ENCODE data around the gene NLRC3.

Gene NLRC3

GRCh38 chr16:3546986-3547682, 30.1 kb downstream of the NLRC3 start:
- no peaks in the 10 kb centered on the region for H3K36me3 ChIP-seq (ENCODE audit: insufficient read depth, low read length)
- no peak overlapping the region for H2AFZ ChIP-seq (ENCODE audit: low read length, unreplicated experiment)
- H3K4me3 ChIP-seq (ENCODE audit: low read depth, low read length) = no peak overlapping the region
- peaks cover 8% of the 10 kb centered on the region for H3K4me1 ChIP-seq (ENCODE audit: control insufficient read depth, insufficient read depth, low read length, unreplicated experiment)
- peaks cover 17% of the 10 kb centered on the region; the same call in 1 of the 2 replicates for H3K27me3 ChIP-seq (ENCODE audit: insufficient read depth, low read length)
- no peaks in the 10 kb centered on the region for H3K79me2 ChIP-seq (ENCODE audit: control insufficient read depth, insufficient read depth, low read length, unreplicated experiment)
- no peak overlapping the region for H3K27ac ChIP-seq (ENCODE audit: low read depth, low read length)

DNA sequence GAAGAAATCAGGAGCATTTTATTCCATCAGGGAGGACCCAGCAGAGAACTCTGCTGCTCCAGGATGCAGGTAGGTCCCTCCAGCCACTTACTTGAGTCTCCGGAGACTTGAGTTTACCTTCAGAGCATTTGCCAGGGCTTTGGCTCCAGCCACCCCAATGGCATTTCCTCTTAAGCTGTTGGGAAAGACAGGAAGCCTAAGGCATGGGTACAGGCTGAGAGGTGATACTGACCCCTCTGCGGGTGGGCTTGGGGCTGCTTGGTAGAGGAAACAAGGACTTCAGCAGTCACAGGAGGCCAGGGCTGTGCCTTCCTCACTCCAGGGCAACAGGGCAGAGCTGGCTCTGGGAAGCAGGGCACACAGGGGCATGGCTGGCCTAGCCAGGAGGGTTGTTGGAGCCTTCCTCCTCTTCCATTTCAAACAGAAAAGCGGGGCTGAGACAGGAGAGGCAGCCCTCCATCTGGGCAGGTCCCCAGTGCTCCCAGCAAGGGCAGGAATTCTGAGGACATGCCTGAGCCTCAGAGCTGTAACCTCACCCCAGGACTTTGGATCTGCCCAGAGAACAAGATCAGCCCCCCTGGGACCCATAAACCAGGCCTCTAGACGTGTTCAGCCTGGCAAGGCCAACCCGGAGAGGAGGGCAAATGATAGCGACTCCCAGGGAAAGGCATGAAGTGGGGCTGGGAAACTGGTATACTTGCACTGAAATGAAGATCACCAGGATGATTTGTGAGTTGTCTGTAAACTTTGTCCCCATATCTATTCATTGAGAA, 34.4 kb downstream of the NLRC3 start:
- peaks cover 8% of the 10 kb centered on the region for H3K4me1 ChIP-seq (ENCODE audit: control insufficient read depth, insufficient read depth, low read length, unreplicated experiment)
- no peak overlapping the region for H3K4me3 ChIP-seq (ENCODE audit: low read depth, low read length)
- no peaks in the 10 kb centered on the region for H3K27me3 ChIP-seq (ENCODE audit: insufficient read depth, low read length)
- no peaks in the 10 kb centered on the region for H3K36me3 ChIP-seq (ENCODE audit: insufficient read depth, low read length)
- H3K27ac ChIP-seq (ENCODE audit: low read depth, low read length) = no peak overlapping the region
- no peaks in the 10 kb centered on the region for H3K79me2 ChIP-seq (ENCODE audit: control insufficient read depth, insufficient read depth, low read length, unreplicated experiment)
- no peak overlapping the region for H2AFZ ChIP-seq (ENCODE audit: low read length, unreplicated experiment)

DNA sequence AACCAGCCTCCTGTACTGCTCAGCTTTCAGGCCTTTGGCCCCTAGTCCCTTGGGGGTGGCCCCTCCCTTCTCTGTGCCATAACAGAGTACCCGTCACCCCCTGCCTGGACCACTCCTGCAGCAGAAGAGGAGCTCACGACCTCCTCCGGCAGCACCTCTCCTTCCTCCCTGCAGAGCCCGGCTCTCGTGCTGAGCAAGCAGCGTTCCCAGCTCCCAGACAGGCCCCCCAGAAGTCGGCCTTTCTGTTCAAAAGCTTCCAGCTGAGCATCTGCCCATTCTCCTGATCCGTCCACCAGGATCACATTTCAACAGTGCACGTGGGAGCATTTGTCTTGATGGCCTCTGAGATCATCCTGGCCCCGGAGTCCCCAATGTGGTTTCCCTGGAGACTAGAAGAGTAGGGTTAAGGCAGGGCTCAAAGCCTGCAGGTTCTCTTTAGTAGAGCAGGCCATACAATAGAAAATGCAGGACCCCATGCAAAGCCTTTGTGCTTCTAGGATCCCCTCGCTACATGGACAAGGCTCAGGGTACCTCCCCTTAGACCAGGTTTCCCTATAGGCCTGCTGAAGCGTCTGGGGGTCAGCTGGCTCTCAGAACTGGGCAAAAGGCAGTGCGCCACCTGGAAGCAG, 35.6 kb downstream of the NLRC3 start:
- H3K36me3 ChIP-seq (ENCODE audit: insufficient read depth, low read length) = 0 out of 2 replicates have a peak, but pooled peaks cover 3% of the 10 kb centered on the region
- no peak overlapping the region for H2AFZ ChIP-seq (ENCODE audit: low read length, unreplicated experiment)

DNA sequence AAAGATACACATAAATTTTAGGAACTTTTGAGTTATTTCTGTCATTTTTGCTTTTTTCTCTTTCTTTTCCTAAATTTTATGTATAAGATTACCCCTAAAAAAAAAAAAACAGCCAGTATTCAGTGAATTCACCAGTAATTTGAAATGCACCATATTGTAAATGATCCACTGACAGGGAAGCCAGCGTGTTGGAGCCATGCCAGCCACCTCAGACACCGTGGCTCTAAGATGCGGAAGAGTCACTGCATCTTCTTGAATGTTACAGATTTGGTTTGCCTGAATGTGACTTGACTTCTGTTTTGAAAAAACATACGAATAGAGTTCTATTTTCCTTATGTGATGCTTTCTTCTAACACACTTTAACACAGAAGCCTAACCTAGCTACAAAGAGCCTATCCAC, 39.0 kb downstream of the NLRC3 start:
- no peak overlapping the region for H3K27ac ChIP-seq (ENCODE audit: low read depth, low read length)
- H3K36me3 ChIP-seq (ENCODE audit: insufficient read depth, low read length) = 0 out of 2 replicates have a peak, but pooled peaks cover 7% of the 10 kb centered on the region

More for the DNA sequence above, 35.6 kb downstream of the NLRC3 start:
- peaks cover 8% of the 10 kb centered on the region for H3K4me1 ChIP-seq (ENCODE audit: control insufficient read depth, insufficient read depth, low read length, unreplicated experiment)
- no peaks in the 10 kb centered on the region for H3K79me2 ChIP-seq (ENCODE audit: control insufficient read depth, insufficient read depth, low read length, unreplicated experiment)
- no peaks in the 10 kb centered on the region for H3K27me3 ChIP-seq (ENCODE audit: insufficient read depth, low read length)
- H3K4me3 ChIP-seq (ENCODE audit: low read depth, low read length) = no peak overlapping the region
- H3K27ac ChIP-seq (ENCODE audit: low read depth, low read length) = no peak overlapping the region

DNA sequence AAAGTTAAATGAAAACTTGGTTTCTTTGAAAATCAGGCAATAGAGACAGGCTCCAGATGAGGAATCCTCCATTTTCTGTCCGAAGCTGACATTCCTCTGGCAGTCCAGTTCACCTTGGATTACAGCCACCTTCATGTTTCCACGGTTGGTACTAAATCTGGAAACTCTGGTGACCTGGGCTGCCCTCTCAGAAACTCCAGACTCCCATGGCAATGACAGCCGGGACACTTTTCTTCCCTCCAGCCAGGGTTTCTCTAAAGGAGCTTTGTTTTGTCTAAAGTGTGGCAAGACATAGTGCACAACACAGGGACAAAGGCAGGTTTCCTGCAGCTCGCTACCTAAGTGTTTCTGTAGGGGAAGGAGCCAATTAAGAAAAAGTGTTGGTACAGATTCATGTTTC, 40.4 kb downstream of the NLRC3 start:
- Histone ChIP-seq H3K27ac (ENCODE audit: low read depth, low read length) (no peak overlapping the region), H3K36me3 (ENCODE audit: insufficient read depth, low read length) (0 out of 2 replicates have a peak, but pooled peaks cover 11% of the 10 kb centered on the region), H3K27me3 (ENCODE audit: insufficient read depth, low read length) (no peaks in the 10 kb centered on the region), H3K4me1 (ENCODE audit: control insufficient read depth, insufficient read depth, low read length, unreplicated experiment) (no peaks in the 10 kb centered on the region), H3K4me3 (ENCODE audit: low read depth, low read length) (no peak overlapping the region), H2AFZ (ENCODE audit: low read length, unreplicated experiment) (no peak overlapping the region), H3K79me2 (ENCODE audit: control insufficient read depth, insufficient read depth, low read length, unreplicated experiment) (no peaks in the 10 kb centered on the region)

More for the DNA sequence above, 39.0 kb downstream of the NLRC3 start:
- H3K79me2 ChIP-seq (ENCODE audit: control insufficient read depth, insufficient read depth, low read length, unreplicated experiment) = no peaks in the 10 kb centered on the region
- H3K4me1 ChIP-seq (ENCODE audit: control insufficient read depth, insufficient read depth, low read length, unreplicated experiment) = peaks cover 8% of the 10 kb centered on the region
- no peak overlapping the region for H2AFZ ChIP-seq (ENCODE audit: low read length, unreplicated experiment)
- no peaks in the 10 kb centered on the region for H3K27me3 ChIP-seq (ENCODE audit: insufficient read depth, low read length)
- H3K4me3 ChIP-seq (ENCODE audit: low read depth, low read length) = no peak overlapping the region

GRCh38 chr16:3536271-3536731, 40.9 kb downstream of the NLRC3 start:
- H3K36me3 ChIP-seq (ENCODE audit: insufficient read depth, low read length) = 0 out of 2 replicates have a peak, but pooled peaks cover 11% of the 10 kb centered on the region
- H3K4me1 ChIP-seq (ENCODE audit: control insufficient read depth, insufficient read depth, low read length, unreplicated experiment) = no peaks in the 10 kb centered on the region
- no peaks in the 10 kb centered on the region for H3K27me3 ChIP-seq (ENCODE audit: insufficient read depth, low read length)
- H2AFZ ChIP-seq (ENCODE audit: low read length, unreplicated experiment) = no peak overlapping the region
- no peak overlapping the region for H3K27ac ChIP-seq (ENCODE audit: low read depth, low read length)
- no peaks in the 10 kb centered on the region for H3K79me2 ChIP-seq (ENCODE audit: control insufficient read depth, insufficient read depth, low read length, unreplicated experiment)
- no peak overlapping the region for H3K4me3 ChIP-seq (ENCODE audit: low read depth, low read length)

DNA sequence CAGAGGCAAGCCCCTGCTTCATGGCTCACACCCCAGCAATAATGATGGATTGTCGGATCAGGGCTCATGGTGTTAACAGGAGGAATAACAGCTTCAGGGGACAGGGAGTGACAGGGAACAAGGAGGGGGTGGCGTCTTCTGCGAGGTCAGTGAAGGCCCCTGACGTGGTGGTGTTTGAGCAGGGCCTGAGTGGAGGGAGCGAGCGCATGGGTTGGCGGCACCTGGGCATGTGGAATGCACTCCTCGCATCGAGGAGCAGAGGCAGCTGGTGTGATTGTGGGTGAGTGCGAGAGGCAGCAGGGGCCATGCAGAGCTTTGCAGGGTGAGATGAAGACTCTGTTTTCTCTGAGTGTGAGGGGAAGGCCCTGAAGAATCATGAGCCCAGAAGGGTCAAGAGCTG, 43.1 kb downstream of the NLRC3 start:
- Histone ChIP-seq H3K36me3 (ENCODE audit: insufficient read depth, low read length) (0 out of 2 replicates have a peak, but pooled peaks cover 11% of the 10 kb centered on the region), H3K4me3 (ENCODE audit: low read depth, low read length) (no peak overlapping the region), H2AFZ (ENCODE audit: low read length, unreplicated experiment) (no peak overlapping the region), H3K4me1 (ENCODE audit: control insufficient read depth, insufficient read depth, low read length, unreplicated experiment) (no peaks in the 10 kb centered on the region), H3K79me2 (ENCODE audit: control insufficient read depth, insufficient read depth, low read length, unreplicated experiment) (no peaks in the 10 kb centered on the region), H3K27me3 (ENCODE audit: insufficient read depth, low read length) (no peaks in the 10 kb centered on the region), H3K27ac (ENCODE audit: low read depth, low read length) (no peak overlapping the region)

GRCh38 chr16:3532741-3533140, 44.5 kb downstream of the NLRC3 start:
- Histone ChIP-seq H3K27ac (ENCODE audit: low read depth, low read length) (no peak overlapping the region), H3K4me1 (ENCODE audit: control insufficient read depth, insufficient read depth, low read length, unreplicated experiment) (no peaks in the 10 kb centered on the region), H2AFZ (ENCODE audit: low read length, unreplicated experiment) (no peak overlapping the region), H3K27me3 (ENCODE audit: insufficient read depth, low read length) (no peaks in the 10 kb centered on the region), H3K79me2 (ENCODE audit: control insufficient read depth, insufficient read depth, low read length, unreplicated experiment) (no peaks in the 10 kb centered on the region), H3K4me3 (ENCODE audit: low read depth, low read length) (no peak overlapping the region), H3K36me3 (ENCODE audit: insufficient read depth, low read length) (0 out of 2 replicates have a peak, but pooled peaks cover 11% of the 10 kb centered on the region)

GRCh38 chr16:3530371-3530914, 46.8 kb downstream of the NLRC3 start:
- Histone ChIP-seq H3K27me3 (ENCODE audit: insufficient read depth, low read length) (no peaks in the 10 kb centered on the region), H3K36me3 (ENCODE audit: insufficient read depth, low read length) (0 out of 2 replicates have a peak, but pooled peaks cover 5% of the 10 kb centered on the region), H3K79me2 (ENCODE audit: control insufficient read depth, insufficient read depth, low read length, unreplicated experiment) (no peaks in the 10 kb centered on the region), H3K27ac (ENCODE audit: low read depth, low read length) (no peak overlapping the region), H3K4me3 (ENCODE audit: low read depth, low read length) (no peak overlapping the region), H3K4me1 (ENCODE audit: control insufficient read depth, insufficient read depth, low read length, unreplicated experiment) (no peaks in the 10 kb centered on the region), H2AFZ (ENCODE audit: low read length, unreplicated experiment) (no peak overlapping the region)

- Histone ChIP-seq H3K36me3 (ENCODE audit: insufficient read depth, low read length) (0 out of 2 replicates have a peak, but pooled peaks cover 5% of the 10 kb centered on the region), H3K4me3 (ENCODE audit: low read depth, low read length) (no peak overlapping the region)
Observed at GRCh38 chr16:3529175-3529574, 48.0 kb downstream of the NLRC3 start.

More at GRCh38 chr16:3529175-3529574, 48.0 kb downstream of the NLRC3 start:
- Histone ChIP-seq H2AFZ (ENCODE audit: low read length, unreplicated experiment) (no peak overlapping the region), H3K27ac (ENCODE audit: low read depth, low read length) (no peak overlapping the region), H3K4me1 (ENCODE audit: control insufficient read depth, insufficient read depth, low read length, unreplicated experiment) (no peaks in the 10 kb centered on the region), H3K79me2 (ENCODE audit: control insufficient read depth, insufficient read depth, low read length, unreplicated experiment) (no peaks in the 10 kb centered on the region), H3K27me3 (ENCODE audit: insufficient read depth, low read length) (no peaks in the 10 kb centered on the region)
